IMR-90 (cell line): ENCODE results near the gene VKORC1L1. TPM values are rescaled to one million over a fixed set of nuclear protein-coding genes. Genes with fewer than 3 reads are reported as not detected.
"Not testable (repeated sequence)": the region's sequence is repeated elsewhere in the genome, so short reads cannot be mapped to it uniquely, and the experiment has no call there.

Experiments used
- ATAC-seq: fragments of 200-7000 bp; cut with Tn5 transposase; 2 replicates; pipeline ENCODE4 v1.9.1; 2020; ENCODE audit warnings: low read depth, mild to moderate bottlenecking, moderate library complexity
- BruUV-seq: library from RNA; stranded (reverse); fragments of 400-500 nt; replicated peaks from 2 replicates; lab custom pipeline; 2021; lab: Mats Ljungman, UMichigan
- CTCF ChIA-PET: fragments of 300-600 bp; formaldehyde crosslinking; extraction: SDS; loops from one replicate; lab custom pipeline; 2021; ENCODE audit warnings: antibody characterized with exemption; lab: Yijun Ruan, JAX
- POLR2A ChIA-PET: fragments of 300-600 bp; sonication (Branson Sonifier 250); formaldehyde crosslinking; loops from one replicate; lab custom pipeline; 2022; ENCODE audit warnings: antibody characterized with exemption; ENCODE audit not compliant: unreplicated experiment; lab: Charles Lee
- DNase-seq: peaks from one replicate; pipeline ENCODE4 v3.0.0; 2013
- H2AFZ ChIP-seq: replicated peaks from 2 replicates; pipeline ENCODE3; 2013; ENCODE audit warnings: low read length, mild to moderate bottlenecking; ENCODE audit not compliant: poor library complexity
- H2AK5ac ChIP-seq: 2 replicates; pipeline ENCODE4 v1.6.1; 2013; ENCODE audit warnings: low read depth, low read length, inconsistent platforms
- H2AK9ac ChIP-seq: replicated peaks from 2 replicates; pipeline ENCODE3; 2013; ENCODE audit warnings: mild to moderate bottlenecking, low read depth, low read length, moderate library complexity; ENCODE audit not compliant: poor library complexity
- H2BK120ac ChIP-seq: 2 replicates; pipeline ENCODE4 v1.6.1; 2013; ENCODE audit warnings: low read depth, low read length, inconsistent platforms
- H2BK15ac ChIP-seq: 3 replicates; pipeline ENCODE4 v1.6.1; 2013; ENCODE audit warnings: low read depth, low read length, inconsistent platforms
- H2BK20ac ChIP-seq: 2 replicates; pipeline ENCODE4 v1.6.1; 2013; ENCODE audit warnings: low read depth, mild to moderate bottlenecking, inconsistent platforms, low read length, moderate library complexity
- H2BK5ac ChIP-seq: 2 replicates; pipeline ENCODE4 v1.6.1; 2013; ENCODE audit warnings: mild to moderate bottlenecking, low read depth, low read length, inconsistent platforms; ENCODE audit not compliant: poor library complexity, severe bottlenecking
- H3K14ac ChIP-seq: replicated peaks from 2 replicates; pipeline ENCODE4 v1.6.1; 2013; ENCODE audit warnings: low read depth, low read length, inconsistent platforms
- H3K18ac ChIP-seq: 2 replicates; pipeline ENCODE4 v1.6.1; 2013; ENCODE audit warnings: low read depth, low read length, control low read depth
- H3K23ac ChIP-seq: 2 replicates; pipeline ENCODE4 v1.6.1; 2013; ENCODE audit warnings: low read depth, low read length, inconsistent platforms
- H3K27ac ChIP-seq: 2 replicates; pipeline ENCODE4 v1.5.1; 2013; ENCODE audit warnings: mild to moderate bottlenecking, control low read depth, low read length; ENCODE audit not compliant: insufficient read depth
- H3K27me3 ChIP-seq: 2 replicates; pipeline ENCODE4 v1.6.1; 2013; ENCODE audit warnings: low read length; ENCODE audit not compliant: control insufficient read depth, insufficient read depth
- H3K36me3 ChIP-seq: 2 replicates; pipeline ENCODE4 v1.6.1; 2013; ENCODE audit warnings: low read length, mixed read lengths; ENCODE audit not compliant: control insufficient read depth, insufficient read depth
- H3K4ac ChIP-seq: 2 replicates; pipeline ENCODE4 v1.6.1; 2013; ENCODE audit warnings: low read depth, low read length, inconsistent platforms
- H3K4me1 ChIP-seq: 2 replicates; pipeline ENCODE4 v1.6.1; 2013; ENCODE audit warnings: low read length, mixed read lengths; ENCODE audit not compliant: control insufficient read depth, insufficient read depth
- H3K4me2 ChIP-seq: 2 replicates; pipeline ENCODE4 v1.6.1; 2013; ENCODE audit warnings: low read depth, mild to moderate bottlenecking, control low read depth, low read length, moderate library complexity
- H3K4me3 ChIP-seq: 2 replicates; pipeline ENCODE4 v1.5.1; 2013; ENCODE audit warnings: low read depth, mild to moderate bottlenecking, control low read depth, low read length, moderate library complexity; ENCODE audit not compliant: insufficient read depth
- H3K56ac ChIP-seq: 2 replicates; pipeline ENCODE4 v1.6.1; 2013; ENCODE audit warnings: low read length, inconsistent platforms; ENCODE audit not compliant: insufficient read depth; ENCODE audit errors: extremely low read depth
- H3K79me1 ChIP-seq, 2 experiments: 2 replicates each; pipeline ENCODE4 v1.6.1; 2013; ENCODE audit warnings: low read length in 2 of 2, inconsistent platforms in 1 of 2, low read depth in 1 of 2
- H3K9ac ChIP-seq: 2 replicates; pipeline ENCODE4 v1.6.1; 2013; ENCODE audit warnings: low read depth, low read length, control low read depth
- H3K9me1 ChIP-seq: 2 replicates; pipeline ENCODE4 v1.6.1; 2013; ENCODE audit warnings: low read length, inconsistent platforms; ENCODE audit not compliant: insufficient read depth
- H3K9me3 ChIP-seq: 2 replicates; pipeline ENCODE4 v1.6.1; 2013; ENCODE audit warnings: low read length; ENCODE audit not compliant: control insufficient read depth, insufficient read depth
- H4K20me1 ChIP-seq: 2 replicates; pipeline ENCODE4 v1.6.1; 2013; ENCODE audit warnings: low read length, inconsistent platforms; ENCODE audit not compliant: insufficient read depth
- H4K5ac ChIP-seq: 2 replicates; pipeline ENCODE4 v1.6.1; 2013; ENCODE audit warnings: mild to moderate bottlenecking, low read depth, low read length, control low read depth
- H4K8ac ChIP-seq, 2 experiments: 2 replicates each; pipeline ENCODE4 v1.6.1; 2013; ENCODE audit warnings: low read depth in 2 of 2, low read length in 2 of 2, control low read depth in 1 of 2, inconsistent platforms in 1 of 2
- H4K91ac ChIP-seq: 2 replicates; pipeline ENCODE4 v1.6.1; 2013; ENCODE audit warnings: low read depth, low read length, inconsistent platforms; ENCODE audit not compliant: insufficient read depth
- WGBS, 2 experiments: methylation state at CpG; one replicate each; pipeline versions ENCODE4 v1.1.5 to v1.1.7; 2013; ENCODE audit warnings: missing lambda C conversion rate in 2 of 2; ENCODE audit not compliant: insufficient read length in 1 of 2; ENCODE audit errors: extremely low coverage in 2 of 2; 5-methylcytosine and 5-hydroxymethylcytosine counted together
- dilution Hi-C: fragments of 300-500 bp; cut with HindIII; formaldehyde crosslinking; loops from one replicate; pipeline ENCODE4 v1.14.3; 2018; ENCODE audit warnings: low sequenced_read_pairs; ENCODE audit not compliant: unreplicated experiment
- in situ Hi-C: fragments of 300-500 bp; cut with MboI; formaldehyde crosslinking; loops from 3 replicates; pipeline ENCODE4 v1.14.3; 2019; ENCODE audit warnings: low sequenced_read_pairs, inconsistent platforms, mixed read lengths
- intact Hi-C: fragments of 100-400 bp; cut with micrococcal nuclease; formaldehyde crosslinking; loops from 2 replicates; pipeline ENCODE4 v1.10.0; 2022
- polyA plus RNA-seq, 3 experiments: library from polyadenylated mRNA; depleted of rRNA; stranded (reverse); fragments of >200 nt; gene quantifications; 2 replicates each; pipeline ENCODE4 v1.2.3, GENCODE V29; 2012; ENCODE audit warnings: low replicate concordance in 1 of 3
- total RNA-seq: library from RNA; depleted of rRNA; stranded (reverse); fragments of >200 nt; gene quantifications from 2 replicates; pipeline ENCODE4 v1.2.3, GENCODE V29; 2012

VKORC1L1 gene
- total and polyA plus RNA-seq, 2 of the 4 experiments (the other 2 are of a cell fraction): 12.5 to 14.5 TPM

DNA sequence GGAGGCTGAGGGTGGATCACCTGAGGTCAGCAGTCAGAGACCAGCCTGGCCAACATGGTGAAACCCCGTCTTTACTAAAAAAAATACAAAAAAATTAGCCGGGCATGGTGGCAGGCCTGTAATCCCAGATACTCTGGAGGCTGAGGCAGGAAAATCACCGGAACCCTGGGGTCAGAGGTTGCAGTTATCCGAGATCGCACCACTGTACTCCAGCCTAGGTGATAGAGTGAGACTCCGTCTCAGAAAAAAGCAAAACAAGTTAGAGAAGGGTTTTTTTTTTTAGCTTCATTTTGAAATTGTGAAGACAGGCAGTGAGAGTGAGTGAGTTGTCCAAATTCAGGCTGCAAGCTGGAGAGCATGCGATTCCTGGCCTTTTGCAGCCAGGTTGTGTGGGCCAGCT is 19.0 kb upstream of the VKORC1L1 start:
- H2BK5ac ChIP-seq, ATAC-seq, H2BK15ac ChIP-seq, H3K4me3 ChIP-seq, H4K20me1 ChIP-seq, H3K4me2 ChIP-seq, H4K5ac ChIP-seq, H3K36me3 ChIP-seq, dilution Hi-C loops, H3K27ac ChIP-seq, H2BK120ac ChIP-seq, H3K4ac ChIP-seq, in situ Hi-C loops, H2AFZ ChIP-seq, H3K9me3 ChIP-seq, H3K79me1 ChIP-seq, H2AK9ac ChIP-seq, H2BK20ac ChIP-seq, H4K91ac ChIP-seq, H3K9me1 ChIP-seq, BruUV-seq, H3K18ac ChIP-seq, H3K9ac ChIP-seq, H4K8ac ChIP-seq, DNase-seq, H3K56ac ChIP-seq, intact Hi-C loops, POLR2A ChIA-PET, H3K23ac ChIP-seq, CTCF ChIA-PET, H3K27me3 ChIP-seq, H3K14ac ChIP-seq, H3K4me1 ChIP-seq, H2AK5ac ChIP-seq: not testable (repeated sequence)
- 90% methylated on average over 3 of the region's 7 CpGs; no CpG with 5 or more reads in 1 of the 2 experiments for WGBS, 2 experiments

DNA sequence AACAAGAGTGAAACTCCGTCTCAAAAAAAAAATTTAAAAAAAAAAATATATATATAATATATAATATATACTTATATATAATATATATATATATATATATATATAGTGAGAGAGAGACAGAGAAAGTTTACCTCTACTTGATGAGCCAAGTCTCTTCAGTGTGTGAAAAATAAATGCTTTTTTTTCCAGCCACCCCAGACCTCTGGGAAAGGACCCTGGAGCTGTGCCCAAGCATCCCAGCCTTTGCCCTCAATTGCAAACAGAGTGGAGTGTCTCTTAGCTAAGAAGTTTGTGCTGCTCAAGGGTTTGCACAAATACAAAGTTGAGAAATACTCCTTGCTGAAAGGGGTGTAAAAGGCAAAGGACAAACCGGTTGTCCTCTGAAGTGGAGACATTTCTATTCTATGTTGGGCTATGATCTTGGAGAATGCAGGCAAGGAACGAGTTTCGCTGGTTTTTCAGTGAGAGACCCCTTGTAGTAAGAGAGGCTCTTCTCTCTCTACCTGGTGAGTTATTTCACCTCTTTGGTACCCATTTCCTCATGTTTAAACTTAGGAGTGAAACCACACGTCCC is 15.5 kb upstream of the VKORC1L1 start:
- H2BK5ac ChIP-seq, in situ Hi-C loops, H2BK20ac ChIP-seq, H2AK9ac ChIP-seq, dilution Hi-C loops, H3K23ac ChIP-seq, H2AFZ ChIP-seq, H3K56ac ChIP-seq, H3K27me3 ChIP-seq, H2BK15ac ChIP-seq, H3K9ac ChIP-seq, H3K14ac ChIP-seq, H4K8ac ChIP-seq, H3K9me3 ChIP-seq, H4K5ac ChIP-seq, ATAC-seq, H3K9me1 ChIP-seq, H3K4me3 ChIP-seq, H3K4me1 ChIP-seq, H3K79me1 ChIP-seq, intact Hi-C loops, H2AK5ac ChIP-seq, H3K36me3 ChIP-seq, POLR2A ChIA-PET, H4K20me1 ChIP-seq, H3K4ac ChIP-seq, H3K18ac ChIP-seq, CTCF ChIA-PET, DNase-seq, H4K91ac ChIP-seq, BruUV-seq, H3K4me2 ChIP-seq, H3K27ac ChIP-seq, H2BK120ac ChIP-seq: not testable (repeated sequence)
- no CpG with 5 or more reads among the region's 5 CpGs for WGBS, 2 experiments
